Chondrocyte (in vitro differentiated cells): ENCODE data around the gene UBASH3B. TPM values are rescaled to one million over a fixed set of nuclear protein-coding genes. Genes with fewer than 3 reads are reported as not detected.

Experiments
- DNase-seq: peaks from one replicate; pipeline ENCODE4 v3.0.0; 2021; ENCODE audit warnings: mixed read lengths, low spot score
- H3K27ac Mint-ChIP-seq: one replicate; pipeline ENCODE4 v1.8.0; 2021; ENCODE audit warnings: mild to moderate bottlenecking, moderate library complexity, mixed read lengths; ENCODE audit not compliant: unreplicated experiment
- H3K27me3 Mint-ChIP-seq: 2 replicates; pipeline ENCODE4 v1.8.0; 2021; ENCODE audit warnings: low read depth, mixed read lengths
- H3K36me3 Mint-ChIP-seq: 2 replicates; pipeline ENCODE4 v1.8.0; 2021; ENCODE audit warnings: low read depth, mixed read lengths
- H3K4me1 Mint-ChIP-seq: 2 replicates; pipeline ENCODE4 v1.8.0; 2021; ENCODE audit warnings: low read depth, mild to moderate bottlenecking, mixed read lengths
- H3K4me3 Mint-ChIP-seq: one replicate; pipeline ENCODE4 v1.8.0; 2021; ENCODE audit warnings: mild to moderate bottlenecking, moderate library complexity, mixed read lengths; ENCODE audit not compliant: unreplicated experiment
- H3K9me3 Mint-ChIP-seq: 2 replicates; pipeline ENCODE4 v1.8.0; 2021; ENCODE audit warnings: low read depth, mixed read lengths
- total RNA-seq: library from RNA; stranded (reverse); gene quantifications from 3 replicates; pipeline ENCODE4 v1.2.1, GENCODE V29; 2021
- TF ChIP-seq, protein P1 (sequence below): fragments of 200-600 bp; sonication (generic); IDR thresholded peaks from 2 replicates; pipeline ENCODE4 v1.5.0; 2021; ENCODE audit warnings: antibody characterized with exemption, mild to moderate bottlenecking, moderate library complexity

UBASH3B gene
- total RNA-seq, 1 donor from 2014 or later: 14.4 TPM

GRCh38 chr11:122749005-122749687 is 93.6 kb downstream of the UBASH3B start:
- Mint-ChIP-seq H3K4me3 (no peak overlapping the region), H3K4me1 (peaks cover 33% of the 10 kb centered on the region), H3K27me3 (no peaks in the 10 kb centered on the region), H3K36me3 (no peaks in the 10 kb centered on the region), H3K27ac (peak overlapping the region; percentile 82), H3K9me3 (no peaks in the 10 kb centered on the region)
- DNase-seq: no peak
- TF ChIP-seq, protein P1, sequence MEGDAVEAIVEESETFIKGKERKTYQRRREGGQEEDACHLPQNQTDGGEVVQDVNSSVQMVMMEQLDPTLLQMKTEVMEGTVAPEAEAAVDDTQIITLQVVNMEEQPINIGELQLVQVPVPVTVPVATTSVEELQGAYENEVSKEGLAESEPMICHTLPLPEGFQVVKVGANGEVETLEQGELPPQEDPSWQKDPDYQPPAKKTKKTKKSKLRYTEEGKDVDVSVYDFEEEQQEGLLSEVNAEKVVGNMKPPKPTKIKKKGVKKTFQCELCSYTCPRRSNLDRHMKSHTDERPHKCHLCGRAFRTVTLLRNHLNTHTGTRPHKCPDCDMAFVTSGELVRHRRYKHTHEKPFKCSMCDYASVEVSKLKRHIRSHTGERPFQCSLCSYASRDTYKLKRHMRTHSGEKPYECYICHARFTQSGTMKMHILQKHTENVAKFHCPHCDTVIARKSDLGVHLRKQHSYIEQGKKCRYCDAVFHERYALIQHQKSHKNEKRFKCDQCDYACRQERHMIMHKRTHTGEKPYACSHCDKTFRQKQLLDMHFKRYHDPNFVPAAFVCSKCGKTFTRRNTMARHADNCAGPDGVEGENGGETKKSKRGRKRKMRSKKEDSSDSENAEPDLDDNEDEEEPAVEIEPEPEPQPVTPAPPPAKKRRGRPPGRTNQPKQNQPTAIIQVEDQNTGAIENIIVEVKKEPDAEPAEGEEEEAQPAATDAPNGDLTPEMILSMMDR: no peak

- H3K27me3 Mint-ChIP-seq: no peaks in the 10 kb centered on the region
- no peak for DNase-seq
- no peaks in the 10 kb centered on the region for H3K9me3 Mint-ChIP-seq
- TF ChIP-seq, protein P1: no peak
- peaks cover 33% of the 10 kb centered on the region for H3K4me1 Mint-ChIP-seq
- H3K27ac Mint-ChIP-seq: no peak overlapping the region
- no peak overlapping the region for H3K4me3 Mint-ChIP-seq
- H3K36me3 Mint-ChIP-seq: no peaks in the 10 kb centered on the region
Observed at GRCh38 chr11:122750049-122750448, 94.5 kb downstream of the UBASH3B start.

- no peaks in the 10 kb centered on the region for H3K27me3 Mint-ChIP-seq
- H3K36me3 Mint-ChIP-seq: no peaks in the 10 kb centered on the region
- H3K27ac Mint-ChIP-seq: no peak overlapping the region
- H3K4me3 Mint-ChIP-seq: no peak overlapping the region
- no peaks in the 10 kb centered on the region for H3K9me3 Mint-ChIP-seq
- TF ChIP-seq, protein P1: no peak
- DNase-seq: no peak
- H3K4me1 Mint-ChIP-seq: peaks cover 33% of the 10 kb centered on the region
Observed at GRCh38 chr11:122751292-122752070, 96.0 kb downstream of the UBASH3B start.

DNA sequence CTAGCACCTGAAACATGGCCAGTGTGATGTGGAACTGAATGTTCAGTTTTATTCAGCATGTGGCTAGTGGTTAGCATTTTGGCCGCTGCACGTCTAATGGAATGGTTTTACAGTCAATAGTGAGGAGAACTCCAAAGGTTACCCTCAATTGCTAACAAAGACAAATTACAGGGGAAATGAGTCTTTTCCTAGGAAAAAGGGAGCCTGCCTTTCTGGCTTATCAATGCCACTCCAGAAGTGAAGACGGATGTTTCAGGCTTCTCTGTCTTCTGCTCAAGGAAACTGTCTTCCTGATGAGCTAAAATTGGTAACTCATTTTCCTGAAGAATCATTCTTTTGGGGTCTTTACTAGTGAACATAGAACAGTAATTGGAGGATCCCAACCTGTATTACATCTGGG is 98.5 kb downstream of the UBASH3B start:
- TF ChIP-seq, protein P1: no peak
- no peak overlapping the region for H3K4me3 Mint-ChIP-seq
- no peaks in the 10 kb centered on the region for H3K36me3 Mint-ChIP-seq
- H3K27me3 Mint-ChIP-seq: no peaks in the 10 kb centered on the region
- peaks cover 10% of the 10 kb centered on the region for H3K4me1 Mint-ChIP-seq
- no peak overlapping the region for H3K27ac Mint-ChIP-seq
- H3K9me3 Mint-ChIP-seq: no peaks in the 10 kb centered on the region
- no peak for DNase-seq

DNA sequence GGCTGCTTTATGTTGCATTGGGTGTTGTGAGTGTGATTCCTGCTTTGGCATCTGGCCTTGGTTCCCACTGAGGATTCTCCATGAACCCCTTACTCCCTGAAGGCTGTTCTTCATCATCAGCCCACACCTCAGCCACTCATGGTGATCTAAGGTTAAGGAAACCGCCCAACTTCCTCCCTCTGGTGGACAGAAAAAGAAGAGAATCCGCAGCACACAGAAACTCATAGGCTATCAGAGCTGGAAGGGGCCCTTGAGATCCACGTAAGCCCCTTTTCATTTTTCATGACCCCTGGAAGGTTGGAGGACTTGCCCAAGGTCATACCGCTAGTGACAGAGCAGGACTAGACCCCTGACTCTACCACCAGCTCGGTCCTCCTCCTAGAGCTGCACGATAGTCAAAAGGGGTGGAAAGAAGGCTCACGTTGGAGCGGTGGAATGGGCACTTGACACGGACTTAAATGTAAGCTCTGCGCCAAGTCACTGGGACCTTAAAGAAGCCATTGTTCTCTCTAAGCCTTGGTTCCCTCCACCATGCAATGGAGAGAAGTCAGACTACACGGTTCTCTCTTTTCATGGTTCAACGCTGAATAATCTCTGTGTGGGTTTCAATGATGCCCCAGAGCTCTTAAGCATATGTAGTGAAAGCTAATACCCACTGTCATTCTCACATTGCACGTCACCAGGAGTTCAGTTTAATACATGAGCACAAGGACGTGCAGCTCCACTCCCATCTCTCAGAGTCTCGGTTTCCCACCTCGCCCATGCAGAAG is 99.2 kb downstream of the UBASH3B start:
- no peak overlapping the region for H3K4me3 Mint-ChIP-seq
- H3K9me3 Mint-ChIP-seq: no peaks in the 10 kb centered on the region
- TF ChIP-seq, protein P1: peak; percentile 75

More for the DNA sequence above, 99.2 kb downstream of the UBASH3B start:
- peaks cover 8% of the 10 kb centered on the region for H3K4me1 Mint-ChIP-seq
- no peaks in the 10 kb centered on the region for H3K36me3 Mint-ChIP-seq
- no peak overlapping the region for H3K27ac Mint-ChIP-seq
- no peak for DNase-seq
- H3K27me3 Mint-ChIP-seq: no peaks in the 10 kb centered on the region
